Breast epithelium (tissue), 4 donors: ENCODE measurements around the gene PPP1CB. TPM values are rescaled to one million over a fixed set of nuclear protein-coding genes. Genes with fewer than 3 reads are reported as not detected.

Experiments used
- DNase-seq, 2 donors: peaks; one replicate each; pipeline ENCODE4 v3.0.0-alpha.2; 2019; ENCODE audit warnings: low spot score in 2 of 2
- H3K27ac ChIP-seq, 2 donors: fragments of 200-600 bp; sonication (generic) in 1 of 2; one replicate each; pipeline ENCODE4 v1.5.1; 2016 to 2019; ENCODE audit warnings: mild to moderate bottlenecking in 1 of 2
- H3K27me3 ChIP-seq, 2 donors: fragments of 200-600 bp; sonication (generic) in 1 of 2; one replicate each; pipeline versions ENCODE4 v1.5.1 to v1.6.0; 2017 to 2019; ENCODE audit warnings: control low read depth in 1 of 2, mild to moderate bottlenecking in 1 of 2
- H3K36me3 ChIP-seq: fragments of 200-600 bp; one replicate; pipeline ENCODE4 v1.5.1; 2019
- H3K4me1 ChIP-seq, 2 donors: fragments of 200-600 bp; sonication (generic); one replicate each; pipeline ENCODE4 v1.5.1; 2016 to 2019; ENCODE audit warnings: control low read depth in 1 of 2
- H3K4me3 ChIP-seq, 3 donors: fragments of 200-600 bp; sonication (generic); 1 replicate in 2 of 3; 2 replicates in 1 of 3; pipeline ENCODE4 v1.5.1; 2016 to 2019; ENCODE audit warnings: mild to moderate bottlenecking in 3 of 3, moderate library complexity in 2 of 3
- H3K9me3 ChIP-seq, 2 donors: fragments of 200-600 bp; sonication (generic) in 1 of 2; one replicate each; pipeline ENCODE4 v1.5.1; 2016 to 2019; ENCODE audit warnings: control low read depth in 1 of 2
- CTCF ChIP-seq, 3 donors: fragments of 450-650 bp; IDR thresholded peaks; one replicate each; pipeline ENCODE4 v1.5.1; 2016 to 2017; ENCODE audit warnings: antibody characterized with exemption in 3 of 3, mild to moderate bottlenecking in 3 of 3, moderate library complexity in 3 of 3
- POLR2A ChIP-seq: fragments of 450-650 bp; IDR thresholded peaks from one replicate; pipeline ENCODE4 v1.6.1; 2016; ENCODE audit warnings: antibody characterized with exemption, mild to moderate bottlenecking, moderate library complexity
- POLR2AphosphoS5 ChIP-seq, 3 donors: sonication (generic); formaldehyde crosslinking; IDR thresholded peaks; one replicate each; pipeline ENCODE4 v1.6.1; 2017; ENCODE audit warnings: antibody characterized with exemption in 3 of 3
- intact Hi-C: fragments of 100-400 bp; cut with DNase I; formaldehyde crosslinking; loops from one replicate; pipeline ENCODE4 v1.15.1; 2023; ENCODE audit warnings: low total_unique reads
- total RNA-seq, 3 donors: library from RNA; depleted of rRNA; stranded (reverse); fragments of >200 nt; gene quantifications; one replicate each; pipeline ENCODE4 v1.1.0, GENCODE V29; 2016

The PPP1CB gene
- total RNA-seq, 3 donors from 2014 or later = 189 to 294 (median 289) TPM

DNA sequence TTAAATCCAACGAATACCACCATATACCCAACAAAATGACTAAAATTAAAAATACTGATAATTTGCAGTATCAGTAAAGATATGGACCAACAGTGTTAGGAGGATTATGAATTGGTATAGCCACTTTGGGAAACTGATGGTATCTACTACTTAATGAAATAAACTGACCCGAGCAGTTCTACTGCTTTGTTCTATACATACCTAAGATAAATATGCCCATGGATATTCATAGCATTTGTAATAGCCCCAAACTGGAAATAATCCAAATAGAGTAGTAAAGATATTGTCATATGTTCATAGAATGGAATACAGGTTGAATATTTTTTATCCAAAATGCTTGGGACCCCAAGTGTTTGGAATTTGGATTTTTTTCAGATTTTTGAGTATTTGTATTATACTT lies 20.7 kb downstream of the PPP1CB start:
- H3K27ac ChIP-seq = no peak overlapping the region
- intact Hi-C loops = no loop called here
- no peak for TF ChIP-seq POLR2AphosphoS5 (IDR thresholded peaks at IDR 0.05)
- no peak for TF ChIP-seq CTCF (IDR thresholded peaks at IDR 0.05)
- no peak for TF ChIP-seq POLR2A
- no peak for DNase-seq
- H3K36me3 ChIP-seq = no peaks in the 10 kb centered on the region
- H3K4me3 ChIP-seq = no peak overlapping the region
- H3K9me3 ChIP-seq = no peaks in the 10 kb centered on the region
- H3K27me3 ChIP-seq = no peaks in the 10 kb centered on the region
- H3K4me1 ChIP-seq = peaks cover 0 to 3% of the 10 kb centered on the region in 2 donors

GRCh38 chr2:28776471-28776870 lies 24.8 kb downstream of the PPP1CB start:
- peaks cover 0 to 3% of the 10 kb centered on the region in 2 donors for H3K4me1 ChIP-seq
- peaks cover 13% of the 10 kb centered on the region for H3K36me3 ChIP-seq
- no peak overlapping the region for H3K27ac ChIP-seq
- no peak for DNase-seq
- no peaks in the 10 kb centered on the region for H3K27me3 ChIP-seq
- TF ChIP-seq CTCF (IDR thresholded peaks at IDR 0.05) (no peak), POLR2AphosphoS5 (IDR thresholded peaks at IDR 0.05) (no peak), POLR2A (no peak)
- H3K9me3 ChIP-seq = no peaks in the 10 kb centered on the region
- H3K4me3 ChIP-seq = no peak overlapping the region
- intact Hi-C loops = no loop called here

GRCh38 chr2:28778392-28778791 lies 26.8 kb downstream of the PPP1CB start:
- no peaks in the 10 kb centered on the region for H3K27me3 ChIP-seq
- H3K4me3 ChIP-seq = no peak overlapping the region
- H3K9me3 ChIP-seq = no peaks in the 10 kb centered on the region
- H3K27ac ChIP-seq = peak overlapping the region in 1 of 2 donors; percentile 8
- intact Hi-C loops = no loop called here
- no peak for DNase-seq
- H3K4me1 ChIP-seq = peaks cover 0 to 3% of the 10 kb centered on the region in 2 donors
- H3K36me3 ChIP-seq = peaks cover 19% of the 10 kb centered on the region
- TF ChIP-seq POLR2A (no peak), CTCF (IDR thresholded peaks at IDR 0.05) (no peak), POLR2AphosphoS5 (IDR thresholded peaks at IDR 0.05) (no peak)

DNA sequence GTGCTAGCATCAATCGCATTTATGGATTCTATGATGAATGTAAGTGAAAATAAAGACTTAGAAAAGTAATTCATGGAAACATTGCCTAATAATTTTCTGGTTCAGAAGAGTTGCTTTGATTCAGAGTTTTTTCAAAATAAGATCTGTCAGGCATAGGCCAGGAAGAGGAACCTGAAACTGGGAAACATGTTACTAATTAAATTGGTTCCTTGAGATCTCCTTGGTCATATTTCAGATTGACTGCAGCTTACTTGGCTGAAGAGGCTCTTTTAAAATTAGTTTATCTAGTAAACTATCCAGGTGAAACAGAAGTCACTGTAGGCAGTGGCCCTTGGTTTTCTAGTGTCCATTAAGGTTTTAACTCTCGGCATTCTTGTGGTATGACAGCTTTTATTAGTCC lies 27.4 kb downstream of the PPP1CB start:
- Histone ChIP-seq H3K4me3 (no peak overlapping the region), H3K27ac (no peak overlapping the region), H3K4me1 (peaks cover 0 to 3% of the 10 kb centered on the region in 2 donors), H3K27me3 (no peaks in the 10 kb centered on the region), H3K36me3 (peaks cover 25% of the 10 kb centered on the region), H3K9me3 (no peaks in the 10 kb centered on the region)
- no peak for TF ChIP-seq CTCF (IDR thresholded peaks at IDR 0.05)
- no peak for TF ChIP-seq POLR2AphosphoS5 (IDR thresholded peaks at IDR 0.05)
- no peak for TF ChIP-seq POLR2A
- DNase-seq = no peak
- intact Hi-C loops = no loop called here

GRCh38 chr2:28780496-28780895 lies 28.9 kb downstream of the PPP1CB start:
- intact Hi-C loops = no loop called here
- no peak overlapping the region for H3K4me3 ChIP-seq
- no peaks in the 10 kb centered on the region for H3K9me3 ChIP-seq
- TF ChIP-seq CTCF (IDR thresholded peaks at IDR 0.05) (no peak), POLR2AphosphoS5 (IDR thresholded peaks at IDR 0.05) (no peak), POLR2A (no peak)
- H3K4me1 ChIP-seq = peaks cover 0 to 3% of the 10 kb centered on the region in 2 donors
- no peaks in the 10 kb centered on the region for H3K27me3 ChIP-seq
- peak overlapping the region in 1 of 2 donors; percentile 40 for H3K27ac ChIP-seq
- DNase-seq = no peak
- peaks cover 27% of the 10 kb centered on the region for H3K36me3 ChIP-seq
